GM19351 (cell line): ENCODE results near the gene USP3.

Experiments
- ATAC-seq: cut with Tn5 transposase; IDR thresholded peaks from one replicate; pipeline ENCODE4 v1.9.1; 2021; ENCODE audit warnings: mild to moderate bottlenecking, moderate library complexity; ENCODE audit not compliant: unreplicated experiment

Gene USP3

DNA sequence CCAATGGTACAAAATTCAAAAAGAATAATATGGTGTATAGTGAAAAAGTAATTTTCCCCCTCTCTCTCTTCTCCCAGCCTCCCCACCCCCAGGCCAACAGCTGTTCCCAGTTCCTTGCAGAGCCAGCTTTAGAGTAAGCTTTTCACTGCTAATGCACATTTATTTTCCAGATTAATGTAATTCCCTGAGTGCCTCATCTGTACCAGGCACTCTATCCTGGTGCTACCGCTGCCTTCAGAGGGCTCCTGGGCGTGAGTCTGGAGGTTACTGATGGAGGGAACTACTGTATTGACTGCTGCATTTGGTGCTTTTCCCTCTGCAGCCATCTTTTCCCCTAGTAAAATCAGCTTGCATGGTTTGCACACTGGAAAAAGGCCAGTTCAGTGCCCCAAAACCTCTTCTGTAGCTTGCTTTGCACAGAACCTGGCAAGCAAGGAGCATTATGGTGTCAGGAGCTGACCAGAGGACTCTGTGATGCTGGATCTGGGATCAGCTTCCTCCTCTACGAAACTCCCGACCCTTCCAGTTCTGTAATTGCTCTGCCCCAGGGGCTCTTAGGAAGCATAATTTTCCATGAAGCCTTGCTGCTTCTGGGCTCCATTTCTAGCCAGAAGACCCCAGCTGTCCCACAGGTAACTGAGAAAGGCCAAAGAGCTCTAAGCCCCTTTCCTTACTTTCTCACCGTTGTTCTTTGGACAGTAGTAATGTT, 8.5 kb upstream of the USP3 start:
- no peak for ATAC-seq

DNA sequence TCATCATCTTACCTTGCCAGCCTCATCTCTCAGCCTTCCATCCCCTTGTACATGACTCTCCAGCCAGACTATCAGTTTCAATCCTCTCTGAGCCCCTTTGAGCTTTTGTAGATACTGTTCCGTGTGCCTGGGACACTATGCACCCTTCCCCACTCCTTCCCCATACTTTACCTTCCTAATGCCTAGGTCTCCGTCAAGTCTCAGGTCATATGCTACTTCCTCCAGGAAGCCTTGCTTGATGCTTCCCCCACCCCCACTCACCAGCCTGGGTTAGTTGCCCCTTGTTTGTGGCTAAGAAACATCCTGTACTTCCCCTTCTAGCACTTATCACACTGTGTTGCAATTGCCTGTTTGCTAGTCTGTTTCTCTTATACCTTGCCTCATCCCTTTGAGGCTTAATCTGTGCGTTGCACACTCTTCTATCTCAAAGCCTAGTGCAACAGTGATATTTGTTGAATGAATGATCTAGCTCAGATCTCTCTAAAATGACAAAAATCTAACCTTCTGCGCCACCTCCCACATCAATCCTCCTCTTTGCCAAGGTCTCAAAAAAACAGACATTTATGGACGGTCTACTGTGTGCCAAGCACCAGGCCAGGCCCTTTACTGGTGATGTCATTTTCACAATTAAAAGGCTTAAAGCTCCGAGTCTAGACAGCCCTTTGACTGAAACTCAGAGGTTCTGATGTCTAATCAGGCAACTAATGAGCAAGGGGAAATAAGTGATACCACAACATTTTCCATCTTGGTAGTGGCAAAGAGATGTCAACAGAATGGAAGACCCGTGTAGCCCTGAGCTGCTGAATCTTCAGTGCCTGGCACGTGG, 6.5 kb upstream of the USP3 start:
- no peak for ATAC-seq

DNA sequence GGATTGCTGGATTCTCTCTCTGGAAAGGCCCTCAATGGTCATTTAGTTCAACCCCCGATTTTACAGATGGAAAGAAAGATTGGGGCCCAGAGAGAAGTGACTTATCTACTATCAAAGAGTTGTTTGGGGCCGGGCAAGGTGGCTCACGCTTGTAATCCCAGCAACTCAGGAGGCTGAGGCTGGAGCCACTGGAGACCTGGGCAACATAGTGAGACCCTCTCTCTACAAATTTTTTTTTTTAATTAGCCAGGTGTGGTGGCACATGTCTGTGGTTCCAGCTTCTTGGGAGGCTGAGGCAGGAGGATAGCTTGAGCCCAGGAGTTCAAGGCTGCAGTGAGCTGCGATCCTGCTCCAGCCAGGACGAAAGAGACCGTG, 5.2 kb upstream of the USP3 start:
- ATAC-seq: no peak

DNA sequence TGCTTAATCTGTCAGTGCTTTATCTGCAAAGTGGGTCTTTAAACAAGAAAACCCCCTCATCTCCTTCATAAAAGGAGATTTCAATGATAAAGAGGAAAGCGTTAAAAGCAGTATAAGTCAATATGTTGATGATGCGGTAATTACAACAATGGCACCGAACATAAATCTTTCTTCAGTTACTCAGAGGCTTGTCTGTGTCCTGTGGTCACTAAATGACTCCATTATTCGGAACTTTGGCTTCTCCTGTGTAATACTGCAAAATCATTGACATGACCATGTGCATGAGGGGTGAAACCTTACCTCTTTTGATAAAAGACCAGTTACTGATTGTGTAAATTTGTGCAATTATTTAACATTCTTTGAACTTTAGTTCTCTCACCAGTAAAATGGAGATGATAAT, 4.8 kb upstream of the USP3 start:
- no peak for ATAC-seq

DNA sequence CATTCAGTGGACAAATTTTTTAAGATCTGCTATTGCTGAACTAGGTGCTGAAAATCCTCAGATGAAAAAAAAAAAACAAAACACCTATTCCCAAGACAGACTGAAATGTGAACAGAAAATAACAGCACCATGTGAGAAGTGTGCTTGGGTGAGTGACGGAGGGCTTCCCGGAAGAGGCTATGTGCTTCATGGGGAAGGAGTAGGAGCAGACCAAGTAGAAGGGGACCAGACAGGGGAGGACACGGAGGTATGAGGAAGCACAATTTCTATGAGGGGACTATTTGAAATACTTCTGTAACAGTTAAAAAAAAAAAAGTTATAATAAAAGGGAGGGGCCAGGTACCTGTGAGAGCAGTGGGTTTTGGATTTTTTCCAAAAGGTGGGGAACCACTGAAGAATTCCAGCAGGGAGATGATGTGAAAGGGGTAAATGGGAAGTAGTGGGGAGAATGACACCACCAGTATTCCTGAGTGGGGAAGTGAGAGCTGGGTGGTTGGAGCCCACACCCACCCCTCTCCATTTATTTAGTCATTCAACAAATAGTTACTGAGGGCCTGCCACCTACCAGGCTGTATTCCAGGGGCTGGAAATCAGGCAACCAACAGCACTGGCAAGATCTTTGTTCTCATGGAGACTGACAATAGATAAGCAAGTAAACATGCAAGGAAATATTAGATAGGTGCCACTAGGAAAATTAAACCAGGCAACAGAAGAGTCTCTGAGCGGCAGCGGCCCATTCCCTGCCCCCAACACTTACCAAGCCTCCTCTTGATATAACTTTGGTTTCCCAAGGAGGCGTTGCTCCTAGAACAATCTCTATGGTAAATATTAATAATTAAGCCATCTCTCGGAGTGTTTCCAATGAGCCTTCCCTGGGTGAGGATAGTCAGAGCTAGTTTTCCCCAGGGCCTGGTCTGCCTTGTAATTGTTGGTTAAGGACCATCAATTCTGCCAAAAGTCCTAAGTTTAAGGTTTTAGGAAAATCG, 3.8 kb upstream of the USP3 start:
- ATAC-seq: no peak

DNA sequence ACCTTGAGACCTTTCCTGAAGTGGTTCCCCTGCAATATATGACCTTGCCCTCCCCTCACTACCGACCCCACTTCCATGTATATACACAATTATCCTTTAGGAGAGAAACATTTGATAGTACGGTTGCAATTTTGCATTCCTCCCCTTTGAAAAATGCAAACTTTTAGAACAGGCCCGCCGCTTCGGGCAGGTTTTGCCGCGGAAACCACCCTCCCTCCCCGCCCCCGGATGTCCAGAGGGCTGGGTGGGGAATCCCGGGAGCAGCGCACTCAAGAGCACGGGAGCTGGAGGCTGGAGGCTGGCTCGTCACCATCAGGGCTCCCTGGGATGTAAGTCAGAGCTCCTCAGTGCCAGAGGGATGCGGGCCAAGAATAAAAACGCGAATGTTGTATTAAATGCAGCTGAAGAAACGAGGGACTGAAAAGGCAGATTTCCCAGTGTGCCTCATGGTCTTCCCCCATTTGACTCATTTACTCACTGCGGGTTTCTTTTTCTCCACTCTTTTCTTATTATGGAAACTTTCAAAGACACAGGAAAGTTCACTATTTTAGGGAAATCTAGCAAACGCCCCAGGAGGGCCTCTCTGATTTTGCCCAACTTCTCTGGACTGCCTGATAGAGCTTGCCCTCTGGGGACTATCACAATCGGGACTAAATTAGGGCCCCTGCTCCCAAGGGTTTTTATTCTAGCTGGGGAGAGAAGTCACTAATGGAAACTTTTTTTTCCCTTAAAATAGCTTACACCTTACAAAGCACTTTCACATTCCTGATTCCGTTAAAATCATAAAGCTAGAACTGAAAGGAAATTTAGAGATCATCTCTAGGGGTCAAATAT, 2.9 kb upstream of the USP3 start:
- no peak for ATAC-seq

DNA sequence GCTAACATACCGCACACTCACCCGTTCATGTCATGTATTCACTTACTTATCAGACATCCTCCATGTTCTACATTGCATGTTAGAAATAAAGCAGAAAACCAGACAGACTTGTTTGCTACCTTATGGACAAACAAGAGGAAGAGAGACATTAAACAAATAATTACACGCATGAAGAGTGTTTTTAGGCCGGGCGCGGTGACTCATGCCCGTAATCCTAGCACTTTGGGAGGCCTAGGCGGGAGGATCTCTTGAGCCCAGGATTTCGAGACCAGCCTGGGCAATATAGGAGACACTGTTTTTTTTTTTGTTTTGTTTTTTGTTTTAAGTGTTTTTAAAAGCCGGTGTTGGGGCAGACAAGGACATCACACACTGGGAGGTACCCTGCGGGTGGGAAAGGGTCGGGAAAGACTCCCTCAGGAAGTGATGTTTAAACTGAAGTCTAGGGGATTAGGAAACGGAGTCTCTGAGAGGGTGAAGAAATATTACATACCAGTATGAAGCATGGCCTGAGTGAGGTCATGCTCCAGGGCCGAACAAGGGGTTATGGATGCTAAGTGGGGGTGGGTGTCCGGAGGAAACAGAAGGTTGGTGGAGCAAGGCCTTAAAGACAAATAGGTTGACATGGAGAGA, 2.1 kb upstream of the USP3 start:
- ATAC-seq: no peak

DNA sequence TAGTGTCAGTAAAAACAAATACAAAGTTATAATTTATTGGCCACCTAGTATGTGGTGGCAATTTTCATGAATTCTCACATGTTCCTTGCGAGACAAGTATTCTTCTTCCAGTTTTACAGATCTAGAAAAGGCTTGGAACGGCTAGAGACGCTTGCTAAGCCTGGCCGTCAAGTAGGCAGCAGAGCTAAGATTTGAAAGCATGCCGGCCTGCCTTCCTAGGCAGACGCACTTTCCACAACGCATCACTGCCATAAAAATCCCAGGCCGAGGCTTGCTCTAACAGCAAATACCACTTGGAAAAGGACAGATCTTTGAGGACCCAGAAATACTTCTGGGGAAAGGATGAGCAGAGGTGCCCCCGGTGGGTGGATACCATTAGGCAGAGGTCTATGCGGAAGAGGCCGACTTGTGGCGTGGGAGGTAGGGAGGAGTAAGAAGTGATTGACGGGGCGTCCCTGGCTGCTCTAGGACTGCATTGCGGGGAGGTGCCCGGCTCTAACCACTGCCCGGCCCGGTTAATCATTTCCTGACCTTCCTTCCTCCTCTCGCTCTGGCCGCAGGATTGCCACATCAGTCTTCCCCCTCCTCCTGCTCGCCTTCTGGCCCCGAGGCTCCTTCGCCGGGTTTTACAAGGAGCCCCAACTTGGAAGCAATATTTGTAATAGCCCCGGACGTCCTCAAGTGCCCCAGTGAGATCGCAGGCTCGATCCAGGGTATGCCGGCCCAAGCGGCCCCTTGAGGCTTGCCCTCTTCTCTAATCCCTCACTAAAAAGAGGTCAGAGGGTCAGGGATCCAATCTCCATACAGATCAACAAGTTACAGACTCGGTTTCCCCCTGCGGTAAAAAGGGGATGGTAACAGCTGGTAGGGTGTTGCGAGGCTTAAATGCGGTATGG, 1.3 kb upstream of the USP3 start:
- ATAC-seq: peak; percentile 50

DNA sequence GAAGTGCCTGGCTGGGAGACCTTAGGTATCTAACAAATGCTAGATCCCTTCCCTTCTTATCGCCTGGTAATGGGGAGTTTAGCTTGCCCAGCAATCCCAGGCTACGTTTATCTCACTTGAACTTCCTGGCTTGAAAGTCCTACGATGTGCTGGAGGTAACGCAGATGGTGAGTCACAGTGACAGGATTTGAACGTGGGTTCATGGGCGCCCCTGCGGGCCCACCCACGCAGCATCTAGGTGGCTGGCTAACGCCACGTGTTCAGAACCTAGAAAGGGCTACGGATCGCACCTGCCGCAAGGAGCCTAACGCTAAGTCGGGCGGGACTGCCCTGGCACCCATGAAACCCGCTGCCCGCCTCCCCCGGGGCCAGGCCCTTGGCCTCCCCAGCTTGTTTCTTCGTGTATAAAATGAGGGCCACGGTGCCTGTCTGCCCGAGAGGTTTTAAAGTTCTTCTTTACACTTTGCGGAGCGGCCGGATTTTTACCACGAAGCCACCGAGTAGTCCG, 600 bp upstream of the USP3 start:
- peak; percentile 25 for ATAC-seq

DNA sequence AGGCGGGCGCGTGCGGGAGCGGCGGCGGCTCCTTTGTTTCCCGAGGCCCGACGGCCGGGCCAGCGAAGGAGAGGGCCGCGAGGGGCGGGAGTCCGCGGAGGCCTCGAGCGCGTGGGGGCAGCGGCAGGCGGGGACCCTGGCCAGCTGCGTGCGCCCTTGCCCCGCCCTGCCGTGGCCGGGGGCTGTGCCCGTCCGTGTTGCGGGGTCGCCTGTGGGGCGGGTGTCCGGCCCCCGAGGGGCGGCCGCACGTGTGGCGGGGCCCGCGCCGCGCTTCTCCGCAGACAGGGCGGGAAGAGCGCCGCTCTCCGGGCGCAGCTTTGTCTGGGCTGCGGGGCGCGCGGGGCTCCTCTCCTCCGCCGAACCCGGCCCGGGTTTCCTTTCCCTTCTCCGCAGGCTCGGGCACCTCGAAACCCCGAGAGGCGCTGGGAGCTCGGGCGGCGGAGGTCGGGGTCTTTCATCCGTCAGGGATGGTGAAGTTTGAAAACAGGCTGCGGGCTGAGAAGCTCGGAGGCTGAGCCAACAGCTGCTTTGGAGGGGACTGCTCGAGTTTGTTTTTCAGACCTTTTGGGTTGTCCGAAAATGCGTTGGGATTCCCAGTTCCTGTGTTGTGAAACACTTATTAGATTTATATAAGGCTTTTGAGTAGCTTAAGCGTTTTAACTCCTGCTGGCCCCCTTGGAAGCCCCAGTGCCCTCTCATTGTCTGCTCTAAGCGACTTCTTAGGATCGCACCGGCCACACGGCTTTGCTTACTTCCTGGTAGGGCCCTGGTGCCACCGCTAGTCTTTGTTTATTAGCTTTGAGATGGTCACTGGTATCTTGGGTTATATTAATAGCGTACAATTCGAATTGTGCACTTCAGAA, 817 bp downstream of the USP3 start:
- ATAC-seq: no peak

DNA sequence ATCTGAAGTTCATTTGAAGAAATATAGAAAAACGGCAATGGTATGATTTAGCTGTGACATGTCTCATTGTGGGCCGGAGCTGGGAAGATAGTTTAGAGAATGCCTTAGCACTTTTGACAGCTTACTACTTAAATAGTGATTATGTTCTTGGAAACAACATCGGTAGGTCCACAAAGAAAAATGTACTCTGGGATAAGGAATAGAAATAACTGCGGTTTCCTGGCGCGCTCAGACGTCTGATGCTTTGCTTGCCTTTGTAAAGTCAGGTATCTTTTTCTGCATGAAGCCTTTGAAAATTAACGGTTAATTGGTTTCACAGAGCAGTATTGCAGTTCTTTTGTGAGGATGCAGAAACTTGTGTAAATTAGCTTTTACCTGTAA, 1.4 kb downstream of the USP3 start:
- ATAC-seq: no peak

DNA sequence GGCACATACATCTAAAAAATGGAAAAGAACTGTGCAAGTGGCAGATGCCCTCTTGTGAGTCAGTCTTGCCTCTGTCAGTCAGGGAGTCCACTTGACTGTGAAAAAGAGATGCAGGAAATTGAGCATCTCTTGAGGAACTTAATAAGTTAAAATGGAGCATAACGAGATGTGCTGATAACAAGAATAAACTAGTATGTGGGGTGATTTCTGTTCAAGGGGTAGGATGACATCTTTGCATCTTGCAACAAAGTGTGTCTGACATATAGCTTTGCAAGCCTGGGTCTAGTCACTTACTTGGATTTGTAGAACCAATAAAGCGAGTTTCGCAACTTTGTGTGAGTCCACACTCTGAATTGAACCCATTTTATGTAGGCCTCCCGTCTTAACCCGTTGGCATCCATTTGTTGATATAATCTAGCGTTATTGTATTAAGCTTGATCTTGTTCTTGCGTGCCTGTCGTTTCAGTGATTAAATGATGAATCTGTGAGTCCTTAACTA, 2.2 kb downstream of the USP3 start:
- no peak for ATAC-seq

DNA sequence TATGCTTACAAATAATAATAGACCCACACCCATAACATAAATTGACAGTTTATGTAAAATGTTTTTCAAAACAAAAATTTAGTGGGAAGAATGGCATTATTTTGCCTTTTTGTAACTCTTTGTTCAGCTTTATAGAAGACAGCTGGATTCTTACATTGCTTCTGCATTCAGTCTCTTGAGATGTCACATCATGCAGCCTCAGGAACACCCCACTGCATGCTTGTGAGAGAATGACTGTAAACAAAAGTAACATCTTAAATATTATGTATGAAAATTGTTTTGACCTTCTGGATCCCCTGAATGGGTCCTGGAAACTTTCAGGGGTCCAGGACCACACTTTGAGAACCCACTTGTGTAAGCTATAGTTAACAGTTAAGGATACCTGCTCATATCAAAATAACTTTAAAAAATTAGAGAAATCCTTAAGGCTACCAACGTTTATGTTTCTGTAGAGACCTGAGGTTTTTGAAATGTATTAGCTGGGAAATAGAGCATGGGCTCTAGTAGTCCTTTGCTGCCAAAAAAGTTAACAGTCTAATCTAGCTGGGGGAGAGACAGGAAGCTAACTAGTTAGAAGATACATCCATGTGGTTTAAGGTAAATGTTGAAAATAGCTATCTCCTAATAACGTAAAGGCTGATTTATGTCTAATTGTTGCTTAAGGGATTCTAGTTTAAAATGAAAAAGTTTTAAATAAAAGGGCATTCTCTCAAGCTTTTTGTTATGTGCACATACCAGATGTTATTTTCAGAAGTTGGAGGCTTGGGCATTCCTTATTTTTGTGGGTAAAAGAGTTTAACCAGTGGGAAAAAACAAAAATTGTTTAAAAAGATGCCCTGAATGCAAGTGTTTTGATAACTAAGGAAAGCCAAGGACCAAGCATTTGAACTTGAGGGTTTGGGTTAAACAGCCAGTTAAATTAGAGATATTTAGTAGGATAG, 3.8 kb downstream of the USP3 start:
- no peak for ATAC-seq

DNA sequence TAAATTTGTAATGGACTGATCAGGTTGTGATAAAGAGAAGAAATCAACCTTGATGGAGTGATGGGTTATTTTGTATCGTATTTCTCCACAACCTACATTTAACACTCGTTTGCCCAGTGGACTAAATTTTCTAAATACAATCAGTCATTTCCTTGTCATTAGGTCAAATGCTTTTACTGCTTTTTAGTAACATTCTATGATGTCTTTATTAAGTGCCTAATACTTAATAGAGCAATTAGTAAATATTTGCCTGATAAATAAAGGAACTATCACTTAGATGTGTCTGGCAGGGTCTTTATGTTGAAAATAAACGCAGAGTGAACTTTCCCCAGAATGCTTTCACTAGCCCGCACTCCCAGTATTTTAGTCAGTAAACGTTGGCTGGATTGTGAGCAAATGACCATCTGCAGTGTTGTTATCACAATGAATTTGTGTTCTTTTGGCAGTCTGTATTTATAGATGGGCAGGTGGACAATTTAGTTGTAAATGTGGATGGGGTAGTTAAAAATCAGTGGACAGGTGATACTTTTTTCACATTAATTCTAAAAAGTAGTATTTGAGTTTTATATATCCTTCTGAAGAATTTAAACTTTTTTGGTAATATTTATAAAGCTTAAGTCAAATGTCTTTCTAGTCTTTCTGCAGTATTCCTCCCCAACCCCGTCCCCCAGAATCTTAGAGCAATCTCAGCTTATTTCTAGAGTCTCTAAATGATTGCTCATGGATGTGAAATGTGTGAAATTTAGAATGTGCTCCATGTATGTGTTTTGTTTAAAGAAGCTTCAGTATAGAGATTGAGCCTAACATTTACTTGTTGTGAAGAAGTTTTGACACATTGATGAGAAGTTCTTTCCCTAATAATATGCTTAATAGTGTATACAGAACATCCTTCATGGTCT, 4.9 kb downstream of the USP3 start:
- no peak for ATAC-seq
